GM12878 (cell line): ENCODE data around the gene CUL9. TPM values are rescaled to one million over a fixed set of nuclear protein-coding genes. Genes with fewer than 3 reads are reported as not detected.

Experiments used
- ATAC-seq: fragments of 200-7000 bp; cut with Tn5 transposase; 3 replicates; pipeline ENCODE4 v1.9.1; 2020; ENCODE audit warnings: mild to moderate bottlenecking, moderate library complexity
- BruUV-seq: library from RNA; stranded (reverse); fragments of 400-500 nt; replicated peaks from 2 replicates; lab custom pipeline; 2021; lab: Mats Ljungman, UMichigan
- CTCF ChIA-PET: fragments of 300-600 bp; sonication (Branson Sonifier 250); formaldehyde crosslinking; extraction: SDS; loops from one replicate; lab custom pipeline; 2021; ENCODE audit warnings: inconsistent platforms; lab: Yijun Ruan, JAX
- POLR2A ChIA-PET: fragments of 350-600 bp; formaldehyde crosslinking; extraction: SDS; loops from one replicate; lab custom pipeline; 2021; ENCODE audit warnings: inconsistent platforms; lab: Charles Lee
- RAD21 ChIA-PET: fragments of 300-600 bp; sonication (Branson Sonifier 250); formaldehyde crosslinking; loops from one replicate; lab custom pipeline; 2023; ENCODE audit warnings: antibody characterized with exemption; ENCODE audit not compliant: unreplicated experiment; lab: Charles Lee
- SMC1A ChIA-PET: fragments of 300-600 bp; sonication (Branson Sonifier 250); formaldehyde crosslinking; loops from one replicate; lab custom pipeline; 2023; ENCODE audit not compliant: unreplicated experiment, uncharacterized antibody; lab: Charles Lee
- DNase-seq: peaks from one replicate; pipeline ENCODE4 v3.0.0-alpha.2; 2011; ENCODE audit warnings: low read depth, low spot score
- FAIRE-seq: peaks from 3 replicates; lab custom pipeline; 2011; peaks lifted over from hg19 to GRCh38; lab: Jason Lieb, UNC
- H2AFZ ChIP-seq: 2 replicates; pipeline ENCODE4 v1.6.0; 2011; ENCODE audit warnings: low read depth, low read length, control low read depth; ENCODE audit not compliant: control insufficient read depth
- H3K27ac ChIP-seq: 2 replicates; pipeline ENCODE4 v1.5.1; 2011; ENCODE audit warnings: control low read depth; ENCODE audit not compliant: control insufficient read depth, insufficient read depth
- H3K27me3 ChIP-seq, 2 experiments: replicated peaks in 1 of 2; 2 replicates each; pipeline versions ENCODE4 v1.6.0 to v1.6.1; 2011; ENCODE audit warnings: low read length in 1 of 2; ENCODE audit not compliant: control insufficient read depth in 2 of 2, insufficient read depth in 2 of 2
- H3K36me3 ChIP-seq, 2 experiments: 2 replicates each; pipeline ENCODE4 v1.5.1; 2011; ENCODE audit warnings: low read length in 1 of 2; ENCODE audit not compliant: control insufficient read depth in 2 of 2, insufficient read depth in 2 of 2
- H3K4me1 ChIP-seq: 2 replicates; pipeline ENCODE4 v1.6.1; 2011; ENCODE audit warnings: mild to moderate bottlenecking, low read length, moderate library complexity, mixed read lengths; ENCODE audit not compliant: control insufficient read depth, insufficient read depth
- H3K4me2 ChIP-seq: 2 replicates; pipeline ENCODE4 v1.6.0; 2011; ENCODE audit warnings: control low read depth; ENCODE audit not compliant: control insufficient read depth, insufficient read depth
- H3K4me3 ChIP-seq: fragments of 200-600 bp; sonication (generic); 2 replicates; pipeline ENCODE4 v1.5.1; 2016
- H3K79me2 ChIP-seq: 2 replicates; pipeline ENCODE4 v1.6.0; 2011; ENCODE audit warnings: low read length; ENCODE audit not compliant: control insufficient read depth, insufficient read depth
- H3K9ac ChIP-seq: 2 replicates; pipeline ENCODE4 v1.8.0; 2011; ENCODE audit warnings: low read length, control low read depth, mixed read lengths; ENCODE audit not compliant: control insufficient read depth, insufficient read depth
- H3K9me3 ChIP-seq: replicated peaks from 3 replicates; pipeline ENCODE4 v1.5.1; 2011; ENCODE audit warnings: mild to moderate bottlenecking, low read length; ENCODE audit not compliant: control insufficient read depth, insufficient read depth
- H4K20me1 ChIP-seq: 2 replicates; pipeline ENCODE4 v1.6.0; 2011; ENCODE audit not compliant: control insufficient read depth, insufficient read depth
- ATF2 ChIP-seq: IDR thresholded peaks from 2 replicates; pipeline ENCODE4 v1.6.1; 2012; ENCODE audit warnings: low read length, inconsistent platforms
- BMI1 ChIP-seq: fragments of 450-650 bp; IDR thresholded peaks from 2 replicates; pipeline ENCODE4 v1.6.1; 2016; ENCODE audit warnings: mild to moderate bottlenecking, moderate library complexity, borderline replicate concordance
- EZH2 ChIP-seq: IDR thresholded peaks from 2 replicates; pipeline ENCODE4 v1.6.1; 2012; ENCODE audit warnings: low read depth, mild to moderate bottlenecking, control low read depth, inconsistent platforms, low read length, borderline replicate concordance; ENCODE audit not compliant: control insufficient read depth
- IKZF1 ChIP-seq: fragments of 450-650 bp; conservative IDR thresholded peaks from 2 replicates; pipeline ENCODE4 v1.6.1; 2017; ENCODE audit warnings: antibody characterized with exemption, mild to moderate bottlenecking
- IKZF2 ChIP-seq, 2 experiments: fragments of 450-650 bp; IDR thresholded peaks; 2 replicates each; pipeline ENCODE4 v1.6.1; 2017; ENCODE audit warnings: mild to moderate bottlenecking in 2 of 2, moderate library complexity in 2 of 2
- IRF3 ChIP-seq: fragments of 450-650 bp; IDR thresholded peaks from 2 replicates; pipeline ENCODE4 v1.6.1; 2014; ENCODE audit warnings: mild to moderate bottlenecking
- MTA3 ChIP-seq: IDR thresholded peaks from 2 replicates; pipeline ENCODE4 v1.6.1; 2012; ENCODE audit warnings: low read length, inconsistent platforms, borderline replicate concordance
- NBN ChIP-seq: fragments of 450-650 bp; IDR thresholded peaks from 2 replicates; pipeline ENCODE4 v1.6.1; 2016
- PAX8 ChIP-seq: fragments of 450-650 bp; IDR thresholded peaks from 2 replicates; pipeline ENCODE4 v1.6.1; 2017; ENCODE audit warnings: mild to moderate bottlenecking, moderate library complexity
- PBX3 ChIP-seq: IDR thresholded peaks from 2 replicates; pipeline ENCODE4 v1.6.1; 2011; ENCODE audit warnings: mild to moderate bottlenecking, low read depth, low read length, moderate library complexity; ENCODE audit not compliant: insufficient replicate concordance
- PKNOX1 ChIP-seq: fragments of 450-650 bp; IDR thresholded peaks from 2 replicates; pipeline ENCODE4 v1.6.1; 2016; ENCODE audit warnings: mild to moderate bottlenecking
- RELB ChIP-seq: fragments of 450-650 bp; IDR thresholded peaks from 2 replicates; pipeline ENCODE4 v1.6.1; 2017; ENCODE audit warnings: low read depth, mild to moderate bottlenecking, moderate library complexity
- SPI1 ChIP-seq: IDR thresholded peaks from 2 replicates; pipeline ENCODE4 v1.6.1; 2011; ENCODE audit warnings: low read depth, mild to moderate bottlenecking, low read length, moderate library complexity, borderline replicate concordance; ENCODE audit not compliant: insufficient read depth
- YY1 ChIP-seq: IDR thresholded peaks from 2 replicates; pipeline ENCODE4 v1.6.1; 2011; ENCODE audit warnings: low read depth, mild to moderate bottlenecking, low read length
- WGBS: methylation state at CpG from one replicate; pipeline ENCODE4 v1.1.6; 2016; ENCODE audit warnings: low lambda C conversion rate; ENCODE audit not compliant: insufficient replicate concordance, insufficient coverage; ENCODE audit errors: missing lambda C conversion rate; 5-methylcytosine and 5-hydroxymethylcytosine counted together
- in situ Hi-C: fragments of 300-500 bp; cut with MboI; formaldehyde crosslinking; loops from 9 replicates; pipeline ENCODE4 v1.14.3; 2018; ENCODE audit warnings: mixed read lengths
- intact Hi-C: fragments of 100-400 bp; cut with micrococcal nuclease; formaldehyde crosslinking; loops from one replicate; pipeline ENCODE4 v1.14.2; 2022; ENCODE audit not compliant: unreplicated experiment
- polyA plus RNA-seq, 11 experiments: library from polyadenylated mRNA; depleted of rRNA in 4 of 11; unstranded in 6 of 11; stranded (reverse) in 5 of 11; fragments of >200 nt; fragmentation: Nextera tagmentation in 4 of 11; fragmentation: Illumina TruSeq in 1 of 11; extraction: Ambion mirVana in 4 of 11; extraction: Trizol in 1 of 11; gene quantifications; 1 replicate in 1 of 11; 2 replicates in 10 of 11; pipeline versions ENCODE4 v1.2.1 to v1.2.3, GENCODE V29; 2011 to 2016; ENCODE audit warnings: inconsistent platforms in 2 of 11, missing spikeins in 2 of 11, low read depth in 1 of 11
- total RNA-seq, 4 experiments: library from RNA; depleted of rRNA in 3 of 4; stranded (reverse); fragments of >200 nt in 3 of 4; fragmentation: Illumina TruSeq in 1 of 4; extraction: Trizol in 1 of 4; gene quantifications; 2 replicates each; pipeline versions ENCODE4 v1.2.1 to v1.2.3, GENCODE V29; 2013 to 2021

CUL9 gene
- total and polyA plus RNA-seq, 10 of the 15 experiments (the other 5 are each of a cell fraction or from before 2014, with no cell fraction given): 1.2 to 48.3 (median 17.2) TPM

GRCh38 chr6:43250992-43251373 is 69.0 kb downstream of the CUL9 start:
- intact Hi-C loops (no loop called here), in situ Hi-C loops (no loop called here)
- peaks cover 0 to 5% of the 10 kb centered on the region in 2 experiments; a peak in 1 of 4 replicates for H3K27me3 ChIP-seq
- BruUV-seq: no TSS peak
- no peak for TF ChIP-seq EZH2
- TF ChIP-seq IRF3: no peak
- no peak for TF ChIP-seq MTA3
- TF ChIP-seq RELB: peak; percentile 75; the same call in 1 of the 2 replicates
- TF ChIP-seq PKNOX1: peak; percentile 96
- TF ChIP-seq YY1: no peak
- TF ChIP-seq PBX3: peak; percentile 90
- no peak for TF ChIP-seq ATF2
- no peak for TF ChIP-seq PAX8
- 0 out of 2 replicates have a peak, but pooled peaks have one; percentile 5 for TF ChIP-seq SPI1
- no peak for TF ChIP-seq BMI1
- peak; percentile 45 to 54; a peak in 2 of 4 replicates for TF ChIP-seq IKZF2 (IDR thresholded peaks at IDR 0.05)
- no peak for TF ChIP-seq NBN
- TF ChIP-seq IKZF1: 0 out of 2 replicates have a peak, but pooled peaks have one; percentile 48
- peak; percentile 27 for ATAC-seq
- no peak overlapping the region for H3K9ac ChIP-seq
- peaks cover 27% of the 10 kb centered on the region for H3K4me1 ChIP-seq
- no peak for DNase-seq
- CTCF ChIA-PET: no interaction called here
- 14% methylated on average over 8 of the region's 8 CpGs for WGBS
- no peaks in the 10 kb centered on the region for H3K9me3 ChIP-seq
- H2AFZ ChIP-seq: peak overlapping the region; percentile 59
- peak overlapping the region; percentile 54 for H3K4me2 ChIP-seq
- no peak overlapping the region for H3K27ac ChIP-seq
- SMC1A ChIA-PET: interaction anchor here (0.9 kb wide), 2 partner anchors 77 to 256 kb away, joined by 3 read pairs; no protein-coding TSS in a partner anchor
- POLR2A ChIA-PET: interaction anchor here (1.0 kb wide), 1 partner anchor 26 kb away, joined by 9 read pairs; no protein-coding TSS in a partner anchor
- H3K4me3 ChIP-seq: no peak overlapping the region
- H3K79me2 ChIP-seq: no peaks in the 10 kb centered on the region
- no peaks in the 10 kb centered on the region for H4K20me1 ChIP-seq
- FAIRE-seq: peak; percentile 7
- RAD21 ChIA-PET: interaction anchor here (1.0 kb wide), 1 partner anchor 105 kb away, joined by 3 read pairs; no protein-coding TSS in a partner anchor
- no peaks in the 10 kb centered on the region for H3K36me3 ChIP-seq
